Fibroblast of lung (primary cell): Measurements from ENCODE around the gene CLTC.

Experiments used
- CTCF ChIP-seq, 2 donors: IDR thresholded peaks in 1 of 2; conservative IDR thresholded peaks in 1 of 2; 1 replicate in 1 of 2; 2 replicates in 1 of 2; pipeline ENCODE4 v1.5.1; 2011 to 2012; ENCODE audit warnings: low read length in 2 of 2, control low read depth in 1 of 2, inconsistent platforms in 1 of 2, low read depth in 1 of 2, mild to moderate bottlenecking in 1 of 2
- EZH2 ChIP-seq: IDR thresholded peaks from 2 replicates; pipeline ENCODE4 v1.5.1; 2012; ENCODE audit warnings: low read length, control low read depth, mild to moderate bottlenecking; ENCODE audit errors: missing control alignments

GRCh38 chr17:59733697-59734096 is 114.0 kb downstream of the CLTC start:
- TF ChIP-seq CTCF (conservative IDR thresholded peaks at IDR 0.05 in 1 of 2, IDR thresholded peaks at IDR 0.05 in 1 of 2; ENCODE audit: low read depth in 1 of 2, low read length in 2 of 2) (no peak), EZH2 (no peak)
